ENCODE results near the gene SMARCD3.

- no peak for TF ChIP-seq RNF2 (IDR thresholded peaks at IDR 0.05)
- TF ChIP-seq, protein P1, sequence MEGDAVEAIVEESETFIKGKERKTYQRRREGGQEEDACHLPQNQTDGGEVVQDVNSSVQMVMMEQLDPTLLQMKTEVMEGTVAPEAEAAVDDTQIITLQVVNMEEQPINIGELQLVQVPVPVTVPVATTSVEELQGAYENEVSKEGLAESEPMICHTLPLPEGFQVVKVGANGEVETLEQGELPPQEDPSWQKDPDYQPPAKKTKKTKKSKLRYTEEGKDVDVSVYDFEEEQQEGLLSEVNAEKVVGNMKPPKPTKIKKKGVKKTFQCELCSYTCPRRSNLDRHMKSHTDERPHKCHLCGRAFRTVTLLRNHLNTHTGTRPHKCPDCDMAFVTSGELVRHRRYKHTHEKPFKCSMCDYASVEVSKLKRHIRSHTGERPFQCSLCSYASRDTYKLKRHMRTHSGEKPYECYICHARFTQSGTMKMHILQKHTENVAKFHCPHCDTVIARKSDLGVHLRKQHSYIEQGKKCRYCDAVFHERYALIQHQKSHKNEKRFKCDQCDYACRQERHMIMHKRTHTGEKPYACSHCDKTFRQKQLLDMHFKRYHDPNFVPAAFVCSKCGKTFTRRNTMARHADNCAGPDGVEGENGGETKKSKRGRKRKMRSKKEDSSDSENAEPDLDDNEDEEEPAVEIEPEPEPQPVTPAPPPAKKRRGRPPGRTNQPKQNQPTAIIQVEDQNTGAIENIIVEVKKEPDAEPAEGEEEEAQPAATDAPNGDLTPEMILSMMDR (IDR thresholded peaks at IDR 0.05 in 2 of 3, conservative IDR thresholded peaks at IDR 0.05 in 1 of 3; ENCODE audit: insufficient read depth in 2 of 3, low read depth in 1 of 3, low read length in 3 of 3): no peak
- TF ChIP-seq NFYB (IDR thresholded peaks at IDR 0.05; ENCODE audit: extremely low read depth, insufficient read length): no peak
- no peak for TF ChIP-seq GATAD2B (IDR thresholded peaks at IDR 0.05; ENCODE audit: borderline replicate concordance)
- TF ChIP-seq SRF (CRISPR knock-in tag; IDR thresholded peaks at IDR 0.05): no peak
- TF ChIP-seq, protein P2, sequence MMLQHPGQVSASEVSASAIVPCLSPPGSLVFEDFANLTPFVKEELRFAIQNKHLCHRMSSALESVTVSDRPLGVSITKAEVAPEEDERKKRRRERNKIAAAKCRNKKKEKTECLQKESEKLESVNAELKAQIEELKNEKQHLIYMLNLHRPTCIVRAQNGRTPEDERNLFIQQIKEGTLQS (IDR thresholded peaks at IDR 0.05): no peak; the same call in 1 of the 2 replicates
- TF ChIP-seq, protein P2 (CRISPR knock-in tag; conservative IDR thresholded peaks at IDR 0.05): no peak
- no peak for TF ChIP-seq POLR2A (conservative IDR thresholded peaks at IDR 0.05)
Observed at GRCh38 chr7:151240942-151241754, 7.3 kb downstream of the SMARCD3 start.

Data from K562 (cell line).